ENCODE data around the gene RNF32. TPM values are rescaled to one million over a fixed set of nuclear protein-coding genes. Genes with fewer than 3 reads are reported as not detected.
A peak's percentile ranks its signal among the peaks of the same experiment; 100 is the strongest.

The RNF32 gene
- total RNA-seq, result under 1 TPM in 1 of 2 donors, not detected in 1; 0.33 TPM
- long read RNA-seq, donor 1, result 0 reads
- long read RNA-seq, donor 2, partial matches to known transcripts, result 1 of 4 reads
- long read RNA-seq, donor 2, other reads (novel, unspliced or antisense), result 3 of 4 reads

- intact Hi-C loops (cut with DNase I), result no loop called here
- peak; percentile 98 for DNase-seq (ENCODE audit: low spot score)
Measured at GRCh38 chr7:156640257-156640948, at the start of gene RNF32. Gene RNF32, plus strand, starts transcription at chr7:156640774. Its CDS starts 3,104 bp downstream, at chr7:156643878.

- no peak for DNase-seq (ENCODE audit: low spot score)
- intact Hi-C loops (cut with DNase I), result no loop called here
Measured at GRCh38 chr7:156592155-156592884, 48.3 kb upstream of the RNF32 start.

- intact Hi-C loops (cut with DNase I), result no loop called here
Measured at GRCh38 chr7:156594283-156595080, 46.1 kb upstream of the RNF32 start.

GRCh38 chr7:156600496-156600895 lies 40.1 kb upstream of the RNF32 start:
- intact Hi-C loops (cut with DNase I), result no loop called here
- DNase-seq (ENCODE audit: low spot score), result no peak

More at GRCh38 chr7:156594283-156595080, 46.1 kb upstream of the RNF32 start:
- no peak for DNase-seq (ENCODE audit: low spot score)

DNA sequence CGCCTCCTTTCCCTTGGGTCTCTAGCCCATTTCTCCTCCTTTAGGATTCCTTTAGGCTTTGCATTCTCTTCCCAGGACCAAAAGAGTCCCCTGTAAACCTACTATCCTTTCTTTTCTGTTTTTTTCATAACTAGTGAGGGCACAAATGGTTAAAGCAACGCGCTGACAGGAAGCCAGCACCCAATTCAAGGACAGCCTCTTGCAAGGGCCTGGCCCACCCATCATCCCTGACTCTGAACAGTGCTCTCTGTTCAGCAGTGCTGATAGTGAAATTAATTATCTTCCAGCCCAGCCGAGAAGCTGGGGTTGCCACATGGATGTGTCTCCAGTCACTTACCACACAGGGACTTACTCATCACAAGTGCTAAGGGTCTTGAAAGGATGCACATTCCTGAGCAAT lies 38.3 kb upstream of the RNF32 start:
- no peak for DNase-seq (ENCODE audit: low spot score)
- intact Hi-C loops (cut with DNase I), result no loop called here

DNA sequence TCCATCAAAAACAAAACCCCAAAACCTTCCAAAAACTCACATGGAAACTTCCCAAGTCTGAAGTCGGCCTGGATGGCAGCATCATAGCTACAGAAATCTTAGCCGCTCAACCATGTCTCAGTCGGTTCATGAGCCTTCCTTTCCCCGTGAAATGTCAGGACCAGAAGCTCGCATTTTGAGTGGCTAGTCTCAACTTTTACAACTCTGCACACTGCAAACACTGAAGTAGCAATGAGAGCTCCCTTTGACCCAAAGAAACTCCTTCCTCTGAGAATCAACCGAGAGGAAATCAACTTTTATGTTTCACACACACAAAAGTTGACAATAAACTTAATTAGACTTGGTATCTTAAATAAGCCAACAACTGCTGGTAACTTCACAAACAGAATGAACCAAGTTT lies 37.6 kb upstream of the RNF32 start:
- intact Hi-C loops (cut with DNase I), result no loop called here
- DNase-seq (ENCODE audit: low spot score), result no peak

DNA sequence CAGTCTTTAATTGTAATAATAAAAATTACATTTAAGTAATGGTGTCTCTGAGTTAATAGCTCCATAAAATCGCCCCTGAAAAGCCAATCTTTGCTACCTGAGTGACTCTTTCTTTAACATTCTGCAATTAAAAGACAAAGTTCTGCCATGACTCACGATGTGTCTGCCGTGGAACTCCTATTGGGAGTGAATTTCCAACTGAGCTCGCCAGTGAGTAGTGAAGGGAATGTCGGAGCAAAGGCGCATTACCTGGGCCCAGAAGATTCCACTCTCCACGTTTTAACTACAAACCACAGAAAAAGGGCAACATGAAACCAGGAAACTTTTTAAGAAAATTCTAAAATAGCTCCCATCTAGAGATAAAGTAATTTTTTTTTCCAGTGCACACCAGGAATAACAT lies 36.9 kb upstream of the RNF32 start:
- intact Hi-C loops (cut with DNase I), result no loop called here
- no peak for DNase-seq (ENCODE audit: low spot score)

- no peak for DNase-seq (ENCODE audit: low spot score)
- intact Hi-C loops (cut with DNase I), result no loop called here
Measured at GRCh38 chr7:156604311-156604710, 36.3 kb upstream of the RNF32 start.

- intact Hi-C loops (cut with DNase I), result no loop called here
- DNase-seq (ENCODE audit: low spot score), result no peak
Measured at GRCh38 chr7:156604836-156605695, 35.5 kb upstream of the RNF32 start.

GRCh38 chr7:156606135-156606534 lies 34.4 kb upstream of the RNF32 start:
- no peak for DNase-seq (ENCODE audit: low spot score)

DNA sequence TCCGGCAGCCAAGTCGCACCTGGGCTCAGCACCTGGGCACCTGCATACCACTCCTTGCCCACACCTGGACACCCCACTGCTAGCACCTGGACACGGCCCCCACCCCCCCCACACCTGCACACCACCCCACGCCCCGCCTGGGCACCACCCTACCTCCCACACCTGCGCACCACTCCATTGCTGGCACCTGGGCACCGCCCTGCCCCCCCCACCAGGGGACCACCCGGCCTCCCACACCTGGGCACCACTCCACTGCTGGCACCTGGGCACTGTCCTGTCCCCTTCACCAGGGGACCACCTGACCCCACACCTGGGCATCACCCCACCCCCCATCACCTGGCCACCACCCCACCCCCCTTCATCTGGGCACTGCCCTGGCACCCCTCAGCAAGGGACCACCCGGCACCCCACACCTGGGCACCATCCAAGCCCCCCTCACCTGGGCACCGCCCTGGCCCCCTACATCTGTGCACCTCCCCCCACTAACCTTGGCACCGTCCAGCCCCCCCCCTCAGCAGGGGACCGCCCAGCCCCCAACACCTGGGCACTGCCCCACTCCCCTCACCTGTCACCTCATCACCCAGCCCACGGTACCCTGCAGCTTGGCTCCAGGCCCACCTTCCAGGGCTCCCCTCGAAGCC lies 33.8 kb upstream of the RNF32 start:
- intact Hi-C loops (cut with DNase I), result no loop called here
- no peak for DNase-seq (ENCODE audit: low spot score)

More at GRCh38 chr7:156606135-156606534, 34.4 kb upstream of the RNF32 start:
- intact Hi-C loops (cut with DNase I), result no loop called here

- no peak for DNase-seq (ENCODE audit: low spot score)
- intact Hi-C loops (cut with DNase I), result no loop called here
Measured at GRCh38 chr7:156607332-156608172, 33.0 kb upstream of the RNF32 start.

DNA sequence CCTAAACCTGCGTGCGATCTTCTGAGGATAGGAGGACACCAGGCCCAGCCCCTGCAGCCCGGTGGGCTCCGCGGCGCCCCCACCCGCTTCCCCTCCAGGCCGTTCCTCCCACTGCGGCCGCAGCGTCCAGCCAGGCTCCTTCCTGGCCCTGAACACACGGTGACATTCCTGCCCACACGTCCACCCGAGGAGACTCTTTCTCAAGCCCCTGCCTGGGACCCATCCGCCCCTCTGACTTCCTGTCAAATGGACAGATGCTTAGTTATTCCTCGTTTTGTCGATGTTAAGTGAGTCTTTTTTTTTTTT lies 32.4 kb upstream of the RNF32 start:
- no peak for DNase-seq (ENCODE audit: low spot score)
- intact Hi-C loops (cut with DNase I), result no loop called here

DNA sequence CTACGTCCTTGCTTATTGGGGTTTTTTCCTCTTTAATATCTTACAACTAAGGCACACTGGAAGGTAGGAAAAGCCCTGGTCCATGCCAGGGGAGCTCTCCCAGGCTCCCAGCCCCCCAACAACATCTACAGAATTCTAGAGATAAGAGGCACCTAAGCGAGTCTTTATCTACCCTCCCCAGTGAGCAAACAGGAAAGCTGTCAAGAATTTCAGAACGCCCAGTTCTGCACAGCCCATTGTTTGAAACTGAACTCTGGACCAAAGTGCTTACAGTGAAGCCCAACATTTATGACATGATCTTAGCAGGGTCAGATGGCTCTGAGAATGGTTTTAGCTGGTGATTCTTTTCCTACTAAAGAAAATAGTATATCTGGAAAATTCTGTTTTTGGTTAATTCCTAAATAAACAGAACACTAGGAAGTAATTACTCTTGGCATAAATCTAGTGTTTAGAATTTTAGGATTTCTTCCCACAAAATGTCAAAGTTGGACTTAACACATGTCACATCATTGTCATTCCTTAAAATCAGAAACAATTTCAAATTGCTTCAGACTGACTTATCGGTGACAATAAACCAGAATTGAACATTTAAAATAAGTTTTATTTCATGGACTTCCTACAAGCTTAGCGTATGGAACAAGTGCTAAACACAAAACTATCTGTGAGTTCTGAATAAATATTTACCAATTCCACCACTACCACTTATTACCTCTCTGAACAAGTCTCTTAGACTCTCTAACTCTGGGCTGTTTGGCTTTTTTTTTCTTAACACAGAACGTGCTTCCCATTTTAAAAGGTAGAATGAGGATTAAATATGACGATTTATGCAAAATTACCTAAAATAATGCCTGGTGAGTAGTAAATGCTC lies 31.3 kb upstream of the RNF32 start:
- no peak for DNase-seq (ENCODE audit: low spot score)
- intact Hi-C loops (cut with DNase I), result no loop called here

GRCh38 chr7:156610130-156610529 lies 30.4 kb upstream of the RNF32 start:
- no peak for DNase-seq (ENCODE audit: low spot score)
- intact Hi-C loops (cut with DNase I), result no loop called here

GRCh38 chr7:156610601-156611000 lies 30.0 kb upstream of the RNF32 start:
- no peak for DNase-seq (ENCODE audit: low spot score)
- intact Hi-C loops (cut with DNase I), result no loop called here
